GM12892 (cell line): ENCODE data around the gene CDH13.

Source experiments
- POLR2A ChIP-seq: IDR thresholded peaks from 2 replicates; pipeline ENCODE4 v1.6.1; 2011; ENCODE audit warnings: low read depth, low read length, control low read depth
- POLR2AphosphoS5 ChIP-seq: IDR thresholded peaks from 2 replicates; pipeline ENCODE4 v1.6.1; 2011; ENCODE audit warnings: low read depth, low read length, control low read depth
- TAF1 ChIP-seq: IDR thresholded peaks from 2 replicates; pipeline ENCODE4 v1.6.1; 2011; ENCODE audit warnings: low read depth, mild to moderate bottlenecking, control low read depth, low read length, borderline replicate concordance

DNA sequence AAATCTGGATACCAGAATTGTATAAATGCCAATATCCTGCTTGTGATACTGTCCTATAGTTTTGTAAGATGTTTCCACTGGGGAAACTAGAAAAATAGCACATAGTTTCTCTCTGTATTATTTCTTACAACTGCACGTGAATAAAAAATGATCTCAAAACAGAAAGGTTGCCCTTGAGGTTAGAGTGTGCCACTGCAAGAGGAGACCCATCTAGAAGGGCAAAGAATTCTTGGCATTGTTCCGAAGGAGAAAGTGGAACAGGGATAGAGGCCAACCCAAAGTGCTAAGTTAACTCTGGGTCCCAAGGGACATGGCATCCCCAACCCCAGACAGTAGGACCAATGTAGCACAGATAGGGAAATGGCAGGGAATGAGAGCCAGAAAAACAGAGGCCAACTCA is 703.5 kb downstream of the CDH13 start:
- TF ChIP-seq POLR2A (no peak), TAF1 (no peak), POLR2AphosphoS5 (no peak)
